Kidney epithelial cell (primary cell): ENCODE data around the gene FGD2. TPM values are rescaled to one million over a fixed set of nuclear protein-coding genes. Genes with fewer than 3 reads are reported as not detected.

ENCODE experiments used
- DNase-seq: peaks from one replicate; pipeline ENCODE4 v3.0.0-alpha.2; 2010; ENCODE audit warnings: low read depth
- H3K27me3 ChIP-seq: 2 replicates; pipeline ENCODE4 v1.6.0; 2011; ENCODE audit warnings: low read length; ENCODE audit not compliant: control insufficient read depth, insufficient read depth
- H3K36me3 ChIP-seq: 2 replicates; pipeline ENCODE4 v1.5.1; 2011; ENCODE audit warnings: low read length; ENCODE audit not compliant: control insufficient read depth, insufficient read depth
- H3K4me3 ChIP-seq: 2 replicates; pipeline ENCODE4 v1.5.1; 2011; ENCODE audit warnings: low read depth, mild to moderate bottlenecking, control low read depth, low read length
- total RNA-seq: library from RNA; depleted of rRNA; stranded (reverse); fragments of >200 nt; gene quantifications from 2 replicates; pipeline ENCODE4 v1.2.3, GENCODE V29; 2015
- TF ChIP-seq, protein P1 (sequence below): IDR thresholded peaks from 2 replicates; pipeline ENCODE4 v1.5.1; 2011; ENCODE audit warnings: mild to moderate bottlenecking, moderate library complexity, low read length, control low read depth, inconsistent platforms; ENCODE audit not compliant: insufficient read depth, poor library complexity, severe bottlenecking

The FGD2 gene
- total RNA-seq, 1 donor from 2014 or later, result 0.04 TPM

DNA sequence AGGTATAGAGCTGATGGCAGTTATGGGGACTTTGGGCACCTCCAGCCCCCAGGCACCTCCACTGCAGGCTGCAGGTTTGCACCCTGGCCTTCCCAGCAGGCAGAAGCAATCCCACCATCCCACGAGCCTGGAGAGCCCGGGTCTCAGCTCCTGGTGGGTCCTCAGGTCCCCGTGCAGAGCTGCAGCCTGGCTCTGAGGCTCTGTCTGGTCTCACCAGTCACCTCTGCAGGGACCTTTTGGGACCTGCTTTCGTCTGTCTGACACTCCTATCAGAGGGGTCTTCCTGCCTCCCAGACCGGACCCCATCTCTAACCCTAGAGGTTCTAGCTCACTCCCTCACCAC, 41.9 kb downstream of the FGD2 start:
- H3K36me3 ChIP-seq, result no peaks in the 10 kb centered on the region
- TF ChIP-seq, protein P1, sequence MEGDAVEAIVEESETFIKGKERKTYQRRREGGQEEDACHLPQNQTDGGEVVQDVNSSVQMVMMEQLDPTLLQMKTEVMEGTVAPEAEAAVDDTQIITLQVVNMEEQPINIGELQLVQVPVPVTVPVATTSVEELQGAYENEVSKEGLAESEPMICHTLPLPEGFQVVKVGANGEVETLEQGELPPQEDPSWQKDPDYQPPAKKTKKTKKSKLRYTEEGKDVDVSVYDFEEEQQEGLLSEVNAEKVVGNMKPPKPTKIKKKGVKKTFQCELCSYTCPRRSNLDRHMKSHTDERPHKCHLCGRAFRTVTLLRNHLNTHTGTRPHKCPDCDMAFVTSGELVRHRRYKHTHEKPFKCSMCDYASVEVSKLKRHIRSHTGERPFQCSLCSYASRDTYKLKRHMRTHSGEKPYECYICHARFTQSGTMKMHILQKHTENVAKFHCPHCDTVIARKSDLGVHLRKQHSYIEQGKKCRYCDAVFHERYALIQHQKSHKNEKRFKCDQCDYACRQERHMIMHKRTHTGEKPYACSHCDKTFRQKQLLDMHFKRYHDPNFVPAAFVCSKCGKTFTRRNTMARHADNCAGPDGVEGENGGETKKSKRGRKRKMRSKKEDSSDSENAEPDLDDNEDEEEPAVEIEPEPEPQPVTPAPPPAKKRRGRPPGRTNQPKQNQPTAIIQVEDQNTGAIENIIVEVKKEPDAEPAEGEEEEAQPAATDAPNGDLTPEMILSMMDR, result no peak
- H3K27me3 ChIP-seq, result no peaks in the 10 kb centered on the region
- no peak overlapping the region for H3K4me3 ChIP-seq
- DNase-seq, result no peak

DNA sequence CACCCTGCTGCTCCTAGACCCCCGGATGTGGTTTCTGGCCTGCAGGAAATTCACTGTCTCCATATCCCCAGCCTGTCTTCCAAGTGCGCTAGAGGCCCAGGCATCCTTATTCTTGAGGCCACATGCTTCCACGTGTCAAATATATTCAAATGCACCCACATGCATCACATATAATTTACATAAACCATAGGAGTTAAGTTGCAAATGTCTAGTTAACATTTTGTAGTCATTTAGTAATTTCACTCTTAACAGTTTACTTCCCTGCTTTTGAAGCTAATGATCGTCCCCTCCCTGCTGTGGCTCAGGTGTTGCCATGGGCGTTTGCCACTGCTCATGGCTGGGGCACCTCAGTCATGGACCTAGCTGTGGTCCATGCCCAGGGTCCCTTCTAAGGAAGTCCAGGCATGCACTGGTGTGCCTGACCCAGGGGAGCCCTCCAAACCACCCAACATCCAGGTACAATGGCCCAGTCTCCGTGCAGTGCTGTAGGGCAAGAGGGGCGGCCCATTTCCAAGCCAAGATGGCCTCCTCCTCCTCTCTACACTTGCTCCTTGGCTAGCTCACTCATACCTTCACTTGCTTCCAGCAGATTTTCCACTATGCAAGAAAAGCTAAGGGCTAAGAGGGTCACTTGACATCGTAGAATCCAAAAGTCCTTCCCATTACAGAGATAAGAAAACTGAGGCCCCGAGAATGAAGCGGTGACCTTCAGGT, 42.4 kb downstream of the FGD2 start:
- Histone ChIP-seq H3K27me3 (no peaks in the 10 kb centered on the region), H3K36me3 (no peaks in the 10 kb centered on the region), H3K4me3 (no peak overlapping the region)
- no peak for DNase-seq
- TF ChIP-seq, protein P1, result no peak

DNA sequence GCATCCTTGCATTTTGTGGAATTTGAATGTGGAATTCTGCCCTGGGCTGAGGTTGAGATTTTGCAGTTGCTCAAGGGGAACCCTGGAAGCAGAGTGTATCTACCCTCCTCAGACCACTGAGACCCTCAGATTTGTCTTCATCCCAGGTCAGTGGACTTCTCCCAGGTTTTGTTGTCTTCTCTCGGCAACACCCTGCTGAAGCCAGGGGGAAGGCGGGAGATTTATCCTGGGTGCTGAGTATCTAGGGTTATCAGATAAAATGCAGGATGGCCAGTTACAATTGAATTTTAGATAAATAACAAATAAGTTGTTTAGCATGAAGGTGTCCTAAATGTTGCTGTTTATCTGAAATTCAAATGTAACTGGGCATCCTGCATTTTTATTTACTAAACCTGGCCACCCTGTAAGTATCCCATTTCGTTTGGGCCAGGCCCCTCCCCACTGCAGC, 43.0 kb downstream of the FGD2 start:
- H3K36me3 ChIP-seq, result no peaks in the 10 kb centered on the region
- no peak overlapping the region for H3K4me3 ChIP-seq
- DNase-seq, result no peak
- H3K27me3 ChIP-seq, result no peaks in the 10 kb centered on the region
- TF ChIP-seq, protein P1, result no peak

DNA sequence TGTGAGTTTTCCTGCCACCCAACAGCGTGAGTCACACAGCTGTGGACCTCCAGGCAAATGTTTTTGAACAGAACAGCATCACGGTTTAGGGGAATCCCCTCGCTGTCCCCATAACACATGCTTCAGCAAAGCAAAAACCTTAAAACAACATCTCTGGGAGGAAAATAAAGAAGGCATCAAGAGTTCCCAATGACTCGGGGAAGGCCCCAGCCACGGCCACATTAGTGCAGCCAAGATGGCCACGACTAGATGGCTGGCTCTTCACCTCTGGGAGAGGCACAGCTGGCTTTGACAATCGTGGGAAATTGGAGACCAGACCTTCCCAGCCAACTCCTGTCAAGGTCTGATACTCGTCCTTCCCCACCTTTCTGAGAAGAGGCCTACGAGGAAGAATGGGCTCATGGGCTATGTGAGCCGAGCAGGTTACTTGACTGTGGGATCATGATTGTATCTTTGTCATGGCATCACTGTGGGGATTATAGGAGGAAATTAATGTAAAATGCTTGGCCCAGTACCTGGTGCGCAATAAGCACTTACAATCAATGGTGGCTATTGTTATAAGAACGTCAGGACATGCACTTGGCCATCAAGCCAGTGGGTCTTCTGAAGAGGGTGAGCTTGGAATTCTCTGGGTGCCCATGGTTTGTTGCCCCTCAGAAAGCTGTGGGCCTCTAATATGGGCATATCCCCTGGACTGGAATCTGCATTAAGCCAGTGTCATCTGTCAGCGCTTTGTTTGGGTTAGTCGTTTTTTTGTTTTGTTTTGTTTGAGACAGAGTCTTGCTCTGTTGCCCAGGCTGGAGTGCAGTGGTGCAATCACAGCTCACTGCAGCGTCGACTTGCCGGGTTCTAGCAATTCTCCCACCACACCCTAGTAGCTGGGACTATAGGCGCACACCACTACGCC, 43.6 kb downstream of the FGD2 start:
- Histone ChIP-seq H3K27me3 (no peaks in the 10 kb centered on the region), H3K4me3 (no peak overlapping the region), H3K36me3 (no peaks in the 10 kb centered on the region)
- TF ChIP-seq, protein P1, result no peak
- DNase-seq, result peak; percentile 90

DNA sequence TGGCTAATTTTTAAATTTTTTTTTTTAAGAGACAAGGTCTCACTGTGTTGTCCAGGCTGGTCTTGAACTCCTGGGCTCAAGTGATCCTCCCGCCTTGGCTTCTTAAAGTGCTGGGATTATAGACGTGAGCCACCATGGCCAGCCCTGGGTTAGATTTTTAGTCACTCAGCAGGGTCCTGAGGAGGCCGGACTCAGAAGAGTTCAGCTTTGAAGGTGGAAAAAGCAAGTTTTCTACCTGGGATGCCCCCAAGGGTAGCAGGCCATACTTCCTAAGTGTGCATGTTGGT, 44.2 kb downstream of the FGD2 start:
- TF ChIP-seq, protein P1, result no peak
- Histone ChIP-seq H3K36me3 (no peaks in the 10 kb centered on the region), H3K4me3 (no peak overlapping the region), H3K27me3 (no peaks in the 10 kb centered on the region)
- no peak for DNase-seq
